GM23338 (cell line): ENCODE results near the gene TMEM221.

Experiments
- ETS1 ChIP-seq: IDR thresholded peaks from 2 replicates; pipeline ENCODE4 v1.6.1; 2016; ENCODE audit warnings: antibody characterized with exemption
- EZH2 ChIP-seq: fragments of 200-600 bp; sonication (generic); IDR thresholded peaks from one replicate; pipeline ENCODE4 v1.8.0; 2017; ENCODE audit warnings: antibody characterized with exemption, mild to moderate bottlenecking, low read depth; ENCODE audit not compliant: unreplicated experiment
- EZH2phosphoT487 ChIP-seq: fragments of 200-600 bp; sonication (generic); IDR thresholded peaks from one replicate; pipeline ENCODE4 v1.8.1; 2018; ENCODE audit warnings: antibody characterized with exemption; ENCODE audit not compliant: unreplicated experiment
- JUNB ChIP-seq: IDR thresholded peaks from one replicate; pipeline ENCODE4 v1.6.1; 2016; ENCODE audit warnings: antibody characterized with exemption; ENCODE audit not compliant: unreplicated experiment
- POLR2AphosphoS5 ChIP-seq: IDR thresholded peaks from 2 replicates; pipeline ENCODE4 v1.6.1; 2016; ENCODE audit warnings: antibody characterized with exemption, low read depth
- REST ChIP-seq: IDR thresholded peaks from one replicate; pipeline ENCODE4 v1.6.1; 2018; ENCODE audit warnings: antibody characterized with exemption; ENCODE audit not compliant: unreplicated experiment
- TF ChIP-seq, protein P1 (sequence below), 2 experiments: fragments of 200-600 bp in 1 of 2; sonication (generic) in 1 of 2; conservative IDR thresholded peaks; 2 replicates each; pipeline versions ENCODE4 v1.5.1 to v1.6.1; 2016 to 2017; ENCODE audit warnings: antibody characterized with exemption in 2 of 2, low read depth in 2 of 2, mild to moderate bottlenecking in 2 of 2, moderate library complexity in 1 of 2

GRCh38 chr19:17490411-17490810, 41.9 kb upstream of the TMEM221 start:
- TF ChIP-seq, protein P1, sequence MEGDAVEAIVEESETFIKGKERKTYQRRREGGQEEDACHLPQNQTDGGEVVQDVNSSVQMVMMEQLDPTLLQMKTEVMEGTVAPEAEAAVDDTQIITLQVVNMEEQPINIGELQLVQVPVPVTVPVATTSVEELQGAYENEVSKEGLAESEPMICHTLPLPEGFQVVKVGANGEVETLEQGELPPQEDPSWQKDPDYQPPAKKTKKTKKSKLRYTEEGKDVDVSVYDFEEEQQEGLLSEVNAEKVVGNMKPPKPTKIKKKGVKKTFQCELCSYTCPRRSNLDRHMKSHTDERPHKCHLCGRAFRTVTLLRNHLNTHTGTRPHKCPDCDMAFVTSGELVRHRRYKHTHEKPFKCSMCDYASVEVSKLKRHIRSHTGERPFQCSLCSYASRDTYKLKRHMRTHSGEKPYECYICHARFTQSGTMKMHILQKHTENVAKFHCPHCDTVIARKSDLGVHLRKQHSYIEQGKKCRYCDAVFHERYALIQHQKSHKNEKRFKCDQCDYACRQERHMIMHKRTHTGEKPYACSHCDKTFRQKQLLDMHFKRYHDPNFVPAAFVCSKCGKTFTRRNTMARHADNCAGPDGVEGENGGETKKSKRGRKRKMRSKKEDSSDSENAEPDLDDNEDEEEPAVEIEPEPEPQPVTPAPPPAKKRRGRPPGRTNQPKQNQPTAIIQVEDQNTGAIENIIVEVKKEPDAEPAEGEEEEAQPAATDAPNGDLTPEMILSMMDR (conservative IDR thresholded peaks at IDR 0.05; ENCODE audit: low read depth in 2 of 2): no peak
- no peak for TF ChIP-seq POLR2AphosphoS5
- no peak for TF ChIP-seq JUNB
- no peak for TF ChIP-seq REST
- no peak for TF ChIP-seq EZH2phosphoT487
- TF ChIP-seq ETS1: no peak
- no peak for TF ChIP-seq EZH2
